GM10266 (cell line): ENCODE results near the gene RAB3D.

Experiments used
- DNase-seq: peaks from one replicate; pipeline ENCODE4 v3.0.0; 2012; ENCODE audit errors: extremely low spot score
- TF ChIP-seq, protein P1 (sequence below): IDR thresholded peaks from 2 replicates; pipeline ENCODE4 v1.5.1; 2012; ENCODE audit warnings: mild to moderate bottlenecking, low read depth; ENCODE audit not compliant: control insufficient read depth, insufficient read depth; ENCODE audit errors: missing control alignments

RAB3D gene

DNA sequence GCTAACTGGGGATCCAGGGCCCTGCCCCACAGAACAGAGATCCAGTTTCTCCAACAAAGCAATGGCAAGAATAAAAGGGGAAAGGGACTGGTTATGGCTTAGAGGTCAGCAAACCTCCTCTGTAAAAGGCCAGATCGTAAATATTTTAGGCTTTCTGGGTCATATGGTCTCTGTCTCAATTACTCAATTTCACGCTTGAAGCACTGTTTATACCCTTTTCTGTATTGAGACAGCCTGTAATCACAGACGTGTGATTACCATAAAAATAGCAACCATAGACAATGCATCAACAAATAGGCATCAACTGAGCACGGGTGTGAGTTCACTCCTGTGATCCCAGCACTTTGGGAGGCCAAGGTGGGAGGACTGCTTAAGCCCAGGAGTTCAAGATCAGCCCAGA is 9.3 kb downstream of the RAB3D start:
- TF ChIP-seq, protein P1, sequence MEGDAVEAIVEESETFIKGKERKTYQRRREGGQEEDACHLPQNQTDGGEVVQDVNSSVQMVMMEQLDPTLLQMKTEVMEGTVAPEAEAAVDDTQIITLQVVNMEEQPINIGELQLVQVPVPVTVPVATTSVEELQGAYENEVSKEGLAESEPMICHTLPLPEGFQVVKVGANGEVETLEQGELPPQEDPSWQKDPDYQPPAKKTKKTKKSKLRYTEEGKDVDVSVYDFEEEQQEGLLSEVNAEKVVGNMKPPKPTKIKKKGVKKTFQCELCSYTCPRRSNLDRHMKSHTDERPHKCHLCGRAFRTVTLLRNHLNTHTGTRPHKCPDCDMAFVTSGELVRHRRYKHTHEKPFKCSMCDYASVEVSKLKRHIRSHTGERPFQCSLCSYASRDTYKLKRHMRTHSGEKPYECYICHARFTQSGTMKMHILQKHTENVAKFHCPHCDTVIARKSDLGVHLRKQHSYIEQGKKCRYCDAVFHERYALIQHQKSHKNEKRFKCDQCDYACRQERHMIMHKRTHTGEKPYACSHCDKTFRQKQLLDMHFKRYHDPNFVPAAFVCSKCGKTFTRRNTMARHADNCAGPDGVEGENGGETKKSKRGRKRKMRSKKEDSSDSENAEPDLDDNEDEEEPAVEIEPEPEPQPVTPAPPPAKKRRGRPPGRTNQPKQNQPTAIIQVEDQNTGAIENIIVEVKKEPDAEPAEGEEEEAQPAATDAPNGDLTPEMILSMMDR = no peak

DNA sequence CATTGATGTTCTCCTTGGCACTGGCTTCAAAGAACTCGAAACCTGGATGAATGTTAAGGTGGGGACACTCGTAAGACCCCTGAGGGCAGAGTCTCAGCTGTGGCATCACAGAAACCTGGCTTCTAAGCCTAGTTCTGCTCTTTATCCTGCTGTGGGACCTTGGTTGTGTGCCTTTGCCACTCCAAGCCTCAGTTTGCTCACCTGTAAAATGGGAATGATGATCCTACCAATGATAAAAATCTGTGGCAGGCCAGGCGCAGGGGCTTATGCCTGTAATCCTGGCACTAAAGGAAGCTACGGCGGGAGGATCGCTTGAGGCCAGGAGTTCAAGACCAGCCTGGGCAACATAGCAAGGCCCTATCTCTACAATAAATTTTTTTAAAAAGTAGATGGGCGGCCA is 13.9 kb downstream of the RAB3D start:
- TF ChIP-seq, protein P1 = no peak
- DNase-seq = no peak

More for the DNA sequence above, 9.3 kb downstream of the RAB3D start:
- DNase-seq = no peak

DNA sequence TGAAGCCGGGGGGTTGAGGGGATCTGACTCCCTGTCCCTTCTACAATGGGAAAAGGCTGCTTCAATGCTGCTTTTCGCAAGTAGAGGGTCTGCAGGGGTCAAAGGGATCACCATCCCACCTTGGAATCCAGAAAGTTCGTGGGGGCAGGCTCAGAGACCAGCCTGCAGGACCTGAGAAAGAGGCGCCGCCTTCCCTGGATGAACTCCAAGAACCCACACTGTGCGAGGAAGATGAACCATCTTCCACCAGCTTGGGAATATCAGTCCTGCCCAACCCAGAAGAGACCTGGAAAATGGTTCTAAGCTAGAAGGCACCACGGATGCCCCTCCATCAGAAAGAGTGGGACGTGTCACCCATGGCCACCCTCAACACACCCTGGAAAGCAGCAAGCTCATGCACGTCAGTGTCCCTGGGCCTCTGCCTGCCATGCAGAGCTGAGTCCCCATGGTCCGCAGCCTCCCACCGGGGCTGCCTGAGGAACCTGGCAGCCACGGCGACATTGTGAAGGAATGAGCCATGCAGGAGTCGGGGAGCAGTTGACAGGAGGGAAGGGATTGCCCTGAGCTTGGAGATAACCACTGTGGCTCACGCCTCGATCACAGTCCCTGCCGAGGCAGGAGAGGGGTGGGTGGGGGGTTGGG is 14.6 kb downstream of the RAB3D start:
- TF ChIP-seq, protein P1 = no peak

DNA sequence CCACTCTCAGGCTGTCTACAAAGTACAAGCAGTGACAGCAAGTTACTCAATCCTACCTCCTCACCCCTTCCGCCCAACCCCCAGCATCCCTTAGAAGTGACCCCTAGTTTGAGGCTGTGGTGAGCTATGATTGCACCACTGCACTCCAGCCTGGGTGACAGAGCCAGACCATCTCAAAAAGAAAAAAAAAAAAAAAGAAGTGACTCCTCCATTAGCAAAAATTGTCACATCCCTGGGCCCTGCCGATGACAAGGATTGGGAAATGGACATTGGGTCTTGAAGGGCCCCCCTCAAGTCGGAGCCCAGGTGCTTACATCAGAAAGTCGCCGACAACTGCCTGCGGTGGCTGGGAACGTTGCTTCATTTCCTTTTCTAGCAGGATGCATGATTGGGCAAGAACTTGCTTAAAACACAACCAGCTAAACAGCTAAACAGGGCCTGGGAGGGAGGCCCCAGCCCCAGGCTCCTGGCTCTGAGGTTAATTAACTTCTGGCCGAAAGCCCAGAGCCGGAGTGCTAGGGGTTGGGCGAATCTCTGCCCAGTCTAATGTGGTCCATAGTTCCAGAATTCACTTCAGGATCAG is 15.3 kb downstream of the RAB3D start:
- TF ChIP-seq, protein P1 = no peak
- DNase-seq = peak; percentile 65

More for the DNA sequence above, 14.6 kb downstream of the RAB3D start:
- no peak for DNase-seq

DNA sequence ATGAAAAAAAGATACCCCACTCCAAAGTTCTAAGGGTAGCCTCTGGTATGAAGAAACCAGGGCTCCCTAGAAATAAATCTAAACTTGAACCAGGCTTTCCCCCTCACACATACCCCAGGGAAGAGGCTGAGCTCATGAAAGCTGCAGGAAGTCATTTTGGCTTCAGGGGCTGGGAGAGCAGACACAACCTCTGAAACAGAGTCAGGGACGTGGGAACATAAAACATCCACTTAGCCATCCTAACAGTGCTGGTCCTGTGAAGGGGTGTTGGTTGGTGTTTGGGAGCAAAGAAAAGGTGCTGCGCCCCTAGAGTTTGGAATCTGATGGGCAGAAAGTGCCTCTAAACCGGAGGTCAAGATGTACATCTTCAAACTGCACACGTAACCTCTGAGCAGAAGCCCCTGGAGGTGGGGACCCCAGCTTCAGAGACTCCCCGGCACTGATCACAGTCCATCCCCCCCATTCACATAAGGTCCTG is 15.8 kb downstream of the RAB3D start:
- no peak for DNase-seq
- TF ChIP-seq, protein P1 = no peak

DNA sequence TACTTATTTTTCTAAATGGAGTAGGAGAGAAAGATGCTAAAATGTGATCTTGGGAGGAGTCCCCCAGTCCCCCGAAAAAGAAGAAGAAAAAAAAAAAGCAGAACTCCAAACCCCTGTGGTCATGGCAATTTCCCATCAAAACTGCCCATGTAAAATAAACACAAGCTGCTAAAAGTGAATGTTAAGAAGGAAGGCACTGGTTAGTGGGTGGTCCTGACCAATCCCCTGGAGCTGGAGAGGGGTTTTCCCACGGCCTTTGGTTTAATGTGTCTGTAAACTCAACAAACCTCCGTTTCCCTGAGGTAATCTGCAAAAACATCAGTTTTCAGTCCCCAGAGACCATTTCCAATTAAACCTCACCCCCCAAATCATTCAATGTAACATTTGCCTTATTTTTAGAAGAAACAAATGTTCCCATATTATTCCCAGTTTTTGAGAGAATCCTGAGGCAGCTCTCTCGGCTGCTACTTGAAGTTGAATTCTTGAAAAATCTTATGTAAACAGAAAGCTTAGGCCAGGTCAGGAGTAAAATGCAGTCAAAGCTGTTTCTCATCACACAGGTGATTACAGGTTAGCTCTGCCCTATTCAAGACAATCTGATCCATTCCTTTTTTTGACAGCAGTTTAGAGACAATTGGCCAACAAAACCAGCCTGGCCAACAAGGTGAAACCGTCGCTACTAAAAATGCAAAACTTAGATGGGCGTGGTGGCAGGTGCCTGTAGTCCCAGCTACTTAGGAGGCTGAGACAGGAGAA is 17.0 kb downstream of the RAB3D start:
- TF ChIP-seq, protein P1 = no peak
- no peak for DNase-seq
